B cell (primary cell): ENCODE measurements around the gene SGF29. TPM values are rescaled to one million over a fixed set of nuclear protein-coding genes. Genes with fewer than 3 reads are reported as not detected.
A peak's percentile ranks its signal among the peaks of the same experiment; 100 is the strongest.

Experiments used
- ATAC-seq: fragments of 200-7000 bp; cut with Tn5 transposase; one replicate; pipeline ENCODE4 v1.10.0; 2021; ENCODE audit warnings: low read depth, mild to moderate bottlenecking, moderate number of reproducible peaks, moderate library complexity
- CTCF ChIA-PET: fragments of 350-600 bp; sonication (Branson Sonifier 250); formaldehyde crosslinking; loops from one replicate; lab custom pipeline; 2021; ENCODE audit warnings: antibody characterized with exemption, inconsistent platforms; lab: Charles Lee
- POLR2A ChIA-PET: fragments of 350-600 bp; sonication (Branson Sonifier 250); formaldehyde crosslinking; loops from one replicate; lab custom pipeline; 2021; ENCODE audit warnings: antibody characterized with exemption; lab: Charles Lee
- DNase-seq: peaks from one replicate; pipeline ENCODE4 v3.0.0; 2013
- H2AFZ ChIP-seq: 2 replicates; pipeline ENCODE4 v1.6.1; 2012; ENCODE audit warnings: mild to moderate bottlenecking, low read depth, low read length; ENCODE audit not compliant: insufficient read depth, poor library complexity, severe bottlenecking
- H3K27ac ChIP-seq, 2 donors: 1 replicate in 1 of 2; 2 replicates in 1 of 2; pipeline ENCODE4 v1.5.1; 2012 to 2013; ENCODE audit warnings: low read length in 2 of 2, mild to moderate bottlenecking in 2 of 2, moderate library complexity in 1 of 2
- H3K27me3 ChIP-seq, 4 experiments: fragments of 200-600 bp in 1 of 4; sonication (generic) in 1 of 4; replicated peaks in 1 of 4; 1 replicate in 2 of 4; 2 replicates in 2 of 4; pipeline versions ENCODE4 v1.6.1 to v1.7.0; 2013 to 2016; ENCODE audit warnings: low read length in 3 of 4, mild to moderate bottlenecking in 2 of 4, mixed read lengths in 1 of 4, moderate library complexity in 1 of 4; ENCODE audit not compliant: insufficient read depth in 4 of 4, control insufficient read depth in 3 of 4; ENCODE audit errors: control extremely low read depth in 1 of 4
- H3K36me3 ChIP-seq, 2 experiments: replicated peaks in 1 of 2; 1 replicate in 1 of 2; 2 replicates in 1 of 2; pipeline versions ENCODE4 v1.6.1 to v1.7.1; 2013; ENCODE audit warnings: low read length in 1 of 2; ENCODE audit not compliant: insufficient read depth in 2 of 2, control insufficient read depth in 1 of 2; ENCODE audit errors: control extremely low read depth in 1 of 2, extremely low read depth in 1 of 2
- H3K4me1 ChIP-seq, 2 donors: fragments of 200-600 bp in 1 of 2; sonication (generic) in 1 of 2; 1 replicate in 1 of 2; 2 replicates in 1 of 2; pipeline versions ENCODE4 v1.5.1 to v1.6.1; 2013 to 2017; ENCODE audit warnings: low read length in 2 of 2; ENCODE audit not compliant: control insufficient read depth in 2 of 2, insufficient read depth in 2 of 2
- H3K4me2 ChIP-seq: replicated peaks from 2 replicates; pipeline ENCODE3; 2012; ENCODE audit warnings: mild to moderate bottlenecking, low read depth, low read length; ENCODE audit not compliant: poor library complexity, severe bottlenecking
- H3K4me3 ChIP-seq, 5 experiments: fragments of 200-600 bp in 1 of 5; sonication (generic) in 1 of 5; 1 replicate in 3 of 5; 2 replicates in 2 of 5; pipeline versions ENCODE4 v1.5.1 to v1.7.0; 2011 to 2016; ENCODE audit warnings: low read length in 4 of 5, mild to moderate bottlenecking in 4 of 5, low read depth in 2 of 5, control low read depth in 1 of 5, moderate library complexity in 1 of 5; ENCODE audit not compliant: insufficient read depth in 1 of 5; ENCODE audit errors: control extremely low read depth in 1 of 5, extremely low read depth in 1 of 5
- H3K79me2 ChIP-seq: fragments of 200-600 bp; sonication (generic); one replicate; pipeline ENCODE4 v1.6.0; 2016; ENCODE audit warnings: low read length; ENCODE audit not compliant: control insufficient read depth, insufficient read depth
- H3K9ac ChIP-seq: fragments of 200-600 bp; sonication (generic); 2 replicates; pipeline ENCODE4 v1.6.1; 2017; ENCODE audit warnings: mild to moderate bottlenecking, low read length, moderate library complexity
- H3K9me3 ChIP-seq, 3 donors: one replicate each; pipeline versions ENCODE4 v1.6.1 to v1.7.1; 2013; ENCODE audit warnings: low read length in 2 of 3; ENCODE audit not compliant: control insufficient read depth in 2 of 3, insufficient read depth in 1 of 3; ENCODE audit errors: control extremely low read depth in 1 of 3
- H4K20me1 ChIP-seq: 2 replicates; pipeline ENCODE4 v1.6.0; 2012; ENCODE audit warnings: mild to moderate bottlenecking, low read length; ENCODE audit not compliant: insufficient read depth, control insufficient read depth, poor library complexity, severe bottlenecking
- H3K27ac Mint-ChIP-seq: one replicate; pipeline ENCODE4 v1.8.0; 2021; ENCODE audit warnings: mixed read lengths
- H3K27me3 Mint-ChIP-seq: one replicate; pipeline ENCODE4 v1.8.0; 2021; ENCODE audit warnings: mixed read lengths
- H3K4me1 Mint-ChIP-seq: one replicate; pipeline ENCODE4 v1.8.0; 2021; ENCODE audit warnings: mixed read lengths
- H3K4me3 Mint-ChIP-seq: one replicate; pipeline ENCODE4 v1.8.0; 2021; ENCODE audit warnings: mixed read lengths
- H3K9me3 Mint-ChIP-seq: one replicate; pipeline ENCODE4 v1.8.0; 2022; ENCODE audit warnings: mixed read lengths; ENCODE audit not compliant: insufficient read depth
- EZH2 ChIP-seq: IDR thresholded peaks from 2 replicates; pipeline ENCODE4 v1.6.1; 2012; ENCODE audit warnings: borderline replicate concordance, low read depth, mild to moderate bottlenecking, moderate library complexity, low read length; ENCODE audit not compliant: insufficient read depth, poor library complexity, severe bottlenecking
- WGBS: methylation state at CpG from one replicate; pipeline ENCODE4 v1.1.5; 2013; ENCODE audit warnings: missing lambda C conversion rate; ENCODE audit not compliant: insufficient coverage; 5-methylcytosine and 5-hydroxymethylcytosine counted together
- intact Hi-C: fragments of 100-400 bp; cut with micrococcal nuclease; formaldehyde crosslinking; loops from one replicate; pipeline ENCODE4 v1.10.0; 2022
- polyA plus RNA-seq: library from polyadenylated mRNA; depleted of rRNA; stranded (reverse); fragments of >200 nt; gene quantifications from 2 replicates; pipeline ENCODE4 v1.2.3, GENCODE V29; 2012
- total RNA-seq, 2 donors: library from RNA; stranded (reverse); fragments of 120-200 nt in 1 of 2; gene quantifications; 1 replicate in 1 of 2; 2 replicates in 1 of 2; pipeline versions ENCODE4 v1.2.3 to v1.2.4, GENCODE V29; 2013 to 2022
- TF ChIP-seq, protein P1 (sequence below): fragments of 200-600 bp; IDR thresholded peaks from one replicate; pipeline ENCODE4 v1.8.0; 2022; ENCODE audit warnings: antibody characterized with exemption, mild to moderate bottlenecking

Gene SGF29
- total and polyA plus RNA-seq, 2 donors (not counting 1 experiment from before 2014, with no cell fraction given), result 24.0 to 52.9 TPM

DNA sequence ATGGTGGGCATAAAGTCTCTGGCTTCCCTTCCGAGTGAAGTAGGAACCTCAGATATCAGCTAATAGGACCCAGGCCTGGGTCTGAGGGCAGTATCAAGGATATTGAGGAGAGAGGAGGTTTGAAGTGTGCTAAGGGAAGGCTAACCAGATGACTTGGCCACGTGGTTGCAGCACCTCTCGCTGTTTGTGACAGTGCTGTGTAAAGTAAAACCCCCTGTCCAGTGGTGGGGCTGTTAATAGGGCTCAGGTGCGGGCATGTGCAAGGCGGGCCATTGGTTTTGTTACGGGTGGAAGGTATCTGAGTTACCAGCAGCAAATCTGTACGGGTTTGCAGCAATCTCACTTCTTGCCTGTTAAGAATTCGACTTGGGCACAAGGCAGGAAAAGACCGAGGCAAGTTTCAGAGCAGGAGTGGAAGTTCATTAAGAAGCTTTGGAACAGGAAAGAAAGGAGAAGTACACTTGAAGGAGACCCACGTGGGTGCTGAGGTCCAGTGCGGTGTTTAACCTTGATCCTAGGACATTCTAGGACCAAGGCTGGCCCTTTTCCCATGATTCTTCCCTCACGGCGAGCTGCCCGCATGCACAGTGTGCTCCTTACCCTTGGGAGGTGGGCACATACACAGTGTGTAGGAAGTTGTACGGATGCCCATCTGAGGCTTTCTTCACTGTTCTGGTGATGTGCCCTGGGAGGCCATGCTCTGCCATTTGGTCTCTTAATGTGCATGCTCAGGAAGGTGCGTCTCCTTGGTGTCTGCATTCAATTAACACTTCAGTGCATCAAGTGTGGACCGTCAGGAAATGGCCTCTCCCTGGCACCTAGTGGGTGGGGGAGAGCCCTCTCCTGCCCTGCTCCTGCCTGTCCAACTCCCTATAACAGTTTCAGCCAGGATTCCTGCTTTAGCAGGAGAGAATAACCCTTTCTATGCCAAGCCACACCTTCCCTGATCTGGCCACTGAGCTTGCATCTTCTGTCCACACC, 20.3 kb downstream of the SGF29 start:
- no peak overlapping the region for H3K4me3 Mint-ChIP-seq
- H3K27me3 ChIP-seq, result no peaks in the 10 kb centered on the region
- H3K4me3 ChIP-seq, result no peak overlapping the region
- no peak overlapping the region for H3K4me2 ChIP-seq
- 73% methylated on average over 14 of the region's 17 CpGs for WGBS
- ATAC-seq (no peak), DNase-seq (no peak)
- H3K9ac ChIP-seq, result no peak overlapping the region
- no peaks in the 10 kb centered on the region for H3K27me3 Mint-ChIP-seq
- intact Hi-C loops, result no loop called here
- H3K4me1 ChIP-seq, result no peaks in the 10 kb centered on the region
- ChIA-PET POLR2A (no interaction called here), CTCF (no interaction called here)
- H3K9me3 Mint-ChIP-seq, result no peaks in the 10 kb centered on the region
- H3K9me3 ChIP-seq, result no peaks in the 10 kb centered on the region
- no peak overlapping the region for H2AFZ ChIP-seq
- H3K27ac Mint-ChIP-seq, result peak overlapping the region; percentile 34
- peaks cover 50% of the 10 kb centered on the region for H4K20me1 ChIP-seq
- H3K79me2 ChIP-seq, result peaks cover 58% of the 10 kb centered on the region
- no peak for TF ChIP-seq EZH2
- TF ChIP-seq, protein P1, sequence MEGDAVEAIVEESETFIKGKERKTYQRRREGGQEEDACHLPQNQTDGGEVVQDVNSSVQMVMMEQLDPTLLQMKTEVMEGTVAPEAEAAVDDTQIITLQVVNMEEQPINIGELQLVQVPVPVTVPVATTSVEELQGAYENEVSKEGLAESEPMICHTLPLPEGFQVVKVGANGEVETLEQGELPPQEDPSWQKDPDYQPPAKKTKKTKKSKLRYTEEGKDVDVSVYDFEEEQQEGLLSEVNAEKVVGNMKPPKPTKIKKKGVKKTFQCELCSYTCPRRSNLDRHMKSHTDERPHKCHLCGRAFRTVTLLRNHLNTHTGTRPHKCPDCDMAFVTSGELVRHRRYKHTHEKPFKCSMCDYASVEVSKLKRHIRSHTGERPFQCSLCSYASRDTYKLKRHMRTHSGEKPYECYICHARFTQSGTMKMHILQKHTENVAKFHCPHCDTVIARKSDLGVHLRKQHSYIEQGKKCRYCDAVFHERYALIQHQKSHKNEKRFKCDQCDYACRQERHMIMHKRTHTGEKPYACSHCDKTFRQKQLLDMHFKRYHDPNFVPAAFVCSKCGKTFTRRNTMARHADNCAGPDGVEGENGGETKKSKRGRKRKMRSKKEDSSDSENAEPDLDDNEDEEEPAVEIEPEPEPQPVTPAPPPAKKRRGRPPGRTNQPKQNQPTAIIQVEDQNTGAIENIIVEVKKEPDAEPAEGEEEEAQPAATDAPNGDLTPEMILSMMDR, result no peak
- peak overlapping the region in 1 of 2 donors; percentile 9 for H3K27ac ChIP-seq
- peaks cover 0 to 3% of the 10 kb centered on the region in 2 experiments for H3K36me3 ChIP-seq
- H3K4me1 Mint-ChIP-seq, result peaks cover 3% of the 10 kb centered on the region

- no peak overlapping the region for H3K27ac Mint-ChIP-seq
- intact Hi-C loops, result no loop called here
These were observed 21.2 kb downstream of the SGF29 start for GRCh38 chr16:28574925-28575324.

More at GRCh38 chr16:28574925-28575324, 21.2 kb downstream of the SGF29 start:
- Mint-ChIP-seq H3K9me3 (no peaks in the 10 kb centered on the region), H3K27me3 (no peaks in the 10 kb centered on the region), H3K4me3 (no peak overlapping the region), H3K4me1 (peaks cover 3% of the 10 kb centered on the region)
- no peaks in the 10 kb centered on the region for H3K9me3 ChIP-seq
- CTCF ChIA-PET, result no interaction called here
- ATAC-seq (no peak), DNase-seq (no peak)
- no peak overlapping the region for H3K9ac ChIP-seq
- H3K4me2 ChIP-seq, result no peak overlapping the region
- no peaks in the 10 kb centered on the region for H3K27me3 ChIP-seq
- H3K4me1 ChIP-seq, result no peaks in the 10 kb centered on the region
- H3K4me3 ChIP-seq, result no peak overlapping the region
- peaks cover 41% of the 10 kb centered on the region for H4K20me1 ChIP-seq
- peaks cover 0 to 1% of the 10 kb centered on the region in 2 experiments for H3K36me3 ChIP-seq
- WGBS, result 100% methylated on average over 1 of the region's 2 CpGs
- H3K79me2 ChIP-seq, result peaks cover 50% of the 10 kb centered on the region
- no peak overlapping the region for H2AFZ ChIP-seq
- POLR2A ChIA-PET, result no interaction called here
- TF ChIP-seq, protein P1, result no peak
- no peak for TF ChIP-seq EZH2
- H3K27ac ChIP-seq, result no peak overlapping the region
